ENCODE data around the gene ECPAS.
"Not testable (repeated sequence)": the region's sequence is repeated elsewhere in the genome, so short reads cannot be mapped to it uniquely, and the experiment has no call there.

ECPAS gene

GRCh38 chr9:111483858-111484571, at the start of gene ECPAS:
TSS of gene ECPAS (minus strand) at chr9:111484383. CDS start at chr9:111472918, 11,465 bp downstream.
- peak; percentile 58 for DNase-seq (ENCODE audit: low read depth)

GRCh38 chr9:111533099-111533790, 49.1 kb upstream of the ECPAS start:
- DNase-seq (ENCODE audit: low read depth): peak; percentile 3

GRCh38 chr9:111531716-111532115, 47.5 kb upstream of the ECPAS start:
- DNase-seq (ENCODE audit: low read depth): no peak

- DNase-seq (ENCODE audit: low read depth): no peak
Observed at GRCh38 chr9:111529787-111530186, 45.6 kb upstream of the ECPAS start.

GRCh38 chr9:111527347-111527746, 43.2 kb upstream of the ECPAS start:
- no peak for DNase-seq (ENCODE audit: low read depth)

- DNase-seq (ENCODE audit: low read depth): peak; percentile 41
Observed at GRCh38 chr9:111525056-111525977, 41.1 kb upstream of the ECPAS start, which contains the start of gene ZNF483. TSS of gene ZNF483 (plus strand) at chr9:111525179. CDS start at chr9:111527396, 2,217 bp downstream.

GRCh38 chr9:111524731-111525055, 40.5 kb upstream of the ECPAS start:
- no peak for DNase-seq (ENCODE audit: low read depth)

GRCh38 chr9:111516061-111516465, 31.9 kb upstream of the ECPAS start:
- DNase-seq (ENCODE audit: low read depth): no peak

- DNase-seq (ENCODE audit: low read depth): no peak
Observed at GRCh38 chr9:111514967-111515366, 30.8 kb upstream of the ECPAS start.

- not testable (repeated sequence) for DNase-seq (ENCODE audit: low read depth)
Observed at GRCh38 chr9:111511581-111511980, 27.4 kb upstream of the ECPAS start.

- no peak for DNase-seq (ENCODE audit: low read depth)
Observed at GRCh38 chr9:111502506-111502905, 18.3 kb upstream of the ECPAS start.

GRCh38 chr9:111501648-111502047, 17.5 kb upstream of the ECPAS start:
- no peak for DNase-seq (ENCODE audit: low read depth)

- no peak for DNase-seq (ENCODE audit: low read depth)
Observed at GRCh38 chr9:111501005-111501562, 16.9 kb upstream of the ECPAS start.

- not testable (repeated sequence) for DNase-seq (ENCODE audit: low read depth)
Observed at GRCh38 chr9:111497196-111497595, 13.0 kb upstream of the ECPAS start.

GRCh38 chr9:111484572-111484894, 350 bp upstream of the ECPAS start:
- DNase-seq (ENCODE audit: low read depth): no peak

GRCh38 chr9:111483439-111483857, 735 bp downstream of the ECPAS start:
- DNase-seq (ENCODE audit: low read depth): no peak

GRCh38 chr9:111482694-111483438, 1.3 kb downstream of the ECPAS start:
- DNase-seq (ENCODE audit: low read depth): peak; percentile 24

- no peak for DNase-seq (ENCODE audit: low read depth)
Observed at GRCh38 chr9:111481885-111482636, 2.1 kb downstream of the ECPAS start.

GRCh38 chr9:111477677-111478076, 6.5 kb downstream of the ECPAS start:
- DNase-seq (ENCODE audit: low read depth): no peak

GRCh38 chr9:111475195-111475594, 9.0 kb downstream of the ECPAS start:
- DNase-seq (ENCODE audit: low read depth): no peak

GRCh38 chr9:111474385-111474784, 9.8 kb downstream of the ECPAS start:
- no peak for DNase-seq (ENCODE audit: low read depth)

Measured in GM04504 (cell line).